ENCODE measurements around the gene KRTCAP3. TPM values are rescaled to one million over a fixed set of nuclear protein-coding genes. Genes with fewer than 3 reads are reported as not detected.

KRTCAP3 gene
- total RNA-seq: 0.39 TPM in 1 of 2 replicates, not detected in the other

GRCh38 chr2:27441958-27442919, at the start of gene KRTCAP3:
KRTCAP3 (plus strand) TSS chr2:27442381; CDS start chr2:27442413, 32 bp downstream.

GRCh38 chr2:27409321-27410073, 32.7 kb upstream of the KRTCAP3 start, which contains the start of gene PPM1G:
PPM1G (minus strand) TSS chr2:27409591; CDS start chr2:27409422, 169 bp downstream.

GRCh38 chr2:27428213-27428977, 13.8 kb upstream of the KRTCAP3 start, which contains the start of gene NRBP1:
NRBP1 (plus strand) TSS chr2:27428631; CDS start chr2:27433274, 4,643 bp downstream.

GRCh38 chr2:27489498-27490397, 47.6 kb downstream of the KRTCAP3 start, which contains the start of gene IFT172:
IFT172 (minus strand) TSS chr2:27489743; CDS start chr2:27489653, 90 bp downstream.

Other genes starting within 250 kb of the KRTCAP3 start
- gene ATRAID, start 230.3 kb upstream of the KRTCAP3 start, total RNA-seq: 155 and 179 TPM in 2 replicates
- gene SLC5A6, start 230.1 kb upstream of the KRTCAP3 start, total RNA-seq: 17.2 and 25.6 TPM in 2 replicates
- 37.3 and 75.5 TPM in 2 replicates for gene CAD, start 225.0 kb upstream of the KRTCAP3 start, total RNA-seq
- gene SLC30A3, start 179.3 kb upstream of the KRTCAP3 start, total RNA-seq: 0.03 and 0.26 TPM in 2 replicates
- gene DNAJC5G, start 166.9 kb upstream of the KRTCAP3 start, total RNA-seq: not detected in 2 replicates
- 0.10 TPM in 1 of 2 replicates, not detected in the other for gene TRIM54, start 160.0 kb upstream of the KRTCAP3 start, total RNA-seq
- gene UCN, start 133.9 kb upstream of the KRTCAP3 start, total RNA-seq: 0.85 and 1.2 TPM in 2 replicates
- 71.7 and 83.5 TPM in 2 replicates for gene MPV17, start 119.3 kb upstream of the KRTCAP3 start, total RNA-seq
- 24.6 and 31.1 TPM in 2 replicates for gene GTF3C2, start 85.6 kb upstream of the KRTCAP3 start, total RNA-seq
- 25.2 and 27.7 TPM in 2 replicates for gene EIF2B4, start 72.0 kb upstream of the KRTCAP3 start, total RNA-seq
- gene SNX17, start 71.8 kb upstream of the KRTCAP3 start, total RNA-seq: 111 and 145 TPM in 2 replicates
- gene ZNF513, start 61.6 kb upstream of the KRTCAP3 start, total RNA-seq: 8.9 and 10.6 TPM in 2 replicates
- 59.6 and 68.3 TPM in 2 replicates for gene PPM1G, start 32.8 kb upstream of the KRTCAP3 start, total RNA-seq
- 99.9 and 108 TPM in 2 replicates for gene NRBP1, start 13.8 kb upstream of the KRTCAP3 start, total RNA-seq
- gene IFT172, start 47.4 kb downstream of the KRTCAP3 start, total RNA-seq: 38.3 and 43.3 TPM in 2 replicates
- gene FNDC4, start 52.8 kb downstream of the KRTCAP3 start, total RNA-seq: 39.9 and 52.9 TPM in 2 replicates
- gene GCKR, start 54.5 kb downstream of the KRTCAP3 start, total RNA-seq: 7.4 and 8.5 TPM in 2 replicates
- 16.3 and 21.9 TPM in 2 replicates for gene ZNF512, start 140.7 kb downstream of the KRTCAP3 start, total RNA-seq
- gene CCDC121, start 186.6 kb downstream of the KRTCAP3 start, total RNA-seq: 1.8 TPM in 2 replicates
- gene GPN1, start 186.7 kb downstream of the KRTCAP3 start, total RNA-seq: 34.2 and 37.4 TPM in 2 replicates
- gene SUPT7L, start 221.2 kb downstream of the KRTCAP3 start, total RNA-seq: 18.9 and 19.4 TPM in 2 replicates
- 23.1 and 24.9 TPM in 2 replicates for gene SLC4A1AP, start 221.5 kb downstream of the KRTCAP3 start, total RNA-seq